Uterus (tissue), 2 donors: ENCODE results near the gene AP1S1.

Experiments
- POLR2A ChIP-seq, 2 donors: fragments of 450-650 bp; IDR thresholded peaks; one replicate each; pipeline ENCODE4 v1.6.1; 2016; ENCODE audit warnings: antibody characterized with exemption in 2 of 2, mild to moderate bottlenecking in 1 of 2, moderate library complexity in 1 of 2
- TF ChIP-seq, protein P1 (sequence below), 4 experiments: fragments of 200-600 bp in 2 of 4; fragments of 450-650 bp in 2 of 4; sonication (generic) in 2 of 4; IDR thresholded peaks; one replicate each; pipeline ENCODE4 v1.5.1; 2016 to 2019; ENCODE audit warnings: antibody characterized with exemption in 4 of 4, mild to moderate bottlenecking in 2 of 4, moderate library complexity in 1 of 4

DNA sequence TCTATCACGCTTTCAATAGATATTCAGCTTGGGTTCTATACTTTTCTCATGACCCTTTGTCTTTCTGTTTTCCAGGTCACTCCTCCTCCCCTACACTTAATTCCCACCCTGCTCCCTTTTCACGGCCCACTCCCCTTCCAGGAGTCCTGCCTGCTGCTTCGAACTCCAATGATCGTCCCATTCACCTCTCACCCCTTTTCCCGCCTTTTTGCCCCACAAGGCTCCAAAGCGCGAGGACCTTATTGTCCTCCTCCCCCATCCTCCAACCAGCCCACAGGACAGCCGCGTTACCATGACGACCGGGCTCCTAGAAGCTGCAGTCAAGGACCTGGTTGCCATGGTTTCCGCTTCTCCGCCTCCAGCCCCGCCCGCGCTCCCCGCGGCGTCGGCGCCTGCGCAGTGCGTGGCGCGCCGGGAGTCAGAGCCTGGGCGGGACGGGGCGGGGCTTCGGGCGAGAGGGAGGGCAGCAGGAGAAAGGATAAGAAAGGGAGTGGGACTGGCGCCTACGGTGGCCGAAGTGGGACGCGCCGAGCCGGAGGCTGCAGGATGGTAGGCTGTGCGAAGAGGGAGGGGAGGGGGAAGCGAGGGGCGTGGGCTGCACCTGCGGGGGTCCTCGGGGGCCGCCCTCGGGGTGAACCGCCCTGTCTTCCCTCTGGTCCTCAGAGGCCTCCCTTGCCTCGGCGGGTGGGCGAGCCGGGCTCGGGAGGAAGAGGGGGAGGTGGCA, at the start of gene AP1S1:
- TF ChIP-seq, protein P1, sequence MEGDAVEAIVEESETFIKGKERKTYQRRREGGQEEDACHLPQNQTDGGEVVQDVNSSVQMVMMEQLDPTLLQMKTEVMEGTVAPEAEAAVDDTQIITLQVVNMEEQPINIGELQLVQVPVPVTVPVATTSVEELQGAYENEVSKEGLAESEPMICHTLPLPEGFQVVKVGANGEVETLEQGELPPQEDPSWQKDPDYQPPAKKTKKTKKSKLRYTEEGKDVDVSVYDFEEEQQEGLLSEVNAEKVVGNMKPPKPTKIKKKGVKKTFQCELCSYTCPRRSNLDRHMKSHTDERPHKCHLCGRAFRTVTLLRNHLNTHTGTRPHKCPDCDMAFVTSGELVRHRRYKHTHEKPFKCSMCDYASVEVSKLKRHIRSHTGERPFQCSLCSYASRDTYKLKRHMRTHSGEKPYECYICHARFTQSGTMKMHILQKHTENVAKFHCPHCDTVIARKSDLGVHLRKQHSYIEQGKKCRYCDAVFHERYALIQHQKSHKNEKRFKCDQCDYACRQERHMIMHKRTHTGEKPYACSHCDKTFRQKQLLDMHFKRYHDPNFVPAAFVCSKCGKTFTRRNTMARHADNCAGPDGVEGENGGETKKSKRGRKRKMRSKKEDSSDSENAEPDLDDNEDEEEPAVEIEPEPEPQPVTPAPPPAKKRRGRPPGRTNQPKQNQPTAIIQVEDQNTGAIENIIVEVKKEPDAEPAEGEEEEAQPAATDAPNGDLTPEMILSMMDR (IDR thresholded peaks at IDR 0.05), result peak in 2 of 4 experiments; percentile 8 to 21
- peak in 1 of 2 donors; percentile 35 for TF ChIP-seq POLR2A (IDR thresholded peaks at IDR 0.05)
